ENCODE results near the gene LKAAEAR1.
"Not testable (repeated sequence)": the region's sequence is repeated elsewhere in the genome, so short reads cannot be mapped to it uniquely, and the experiment has no call there.

Gene LKAAEAR1

DNA sequence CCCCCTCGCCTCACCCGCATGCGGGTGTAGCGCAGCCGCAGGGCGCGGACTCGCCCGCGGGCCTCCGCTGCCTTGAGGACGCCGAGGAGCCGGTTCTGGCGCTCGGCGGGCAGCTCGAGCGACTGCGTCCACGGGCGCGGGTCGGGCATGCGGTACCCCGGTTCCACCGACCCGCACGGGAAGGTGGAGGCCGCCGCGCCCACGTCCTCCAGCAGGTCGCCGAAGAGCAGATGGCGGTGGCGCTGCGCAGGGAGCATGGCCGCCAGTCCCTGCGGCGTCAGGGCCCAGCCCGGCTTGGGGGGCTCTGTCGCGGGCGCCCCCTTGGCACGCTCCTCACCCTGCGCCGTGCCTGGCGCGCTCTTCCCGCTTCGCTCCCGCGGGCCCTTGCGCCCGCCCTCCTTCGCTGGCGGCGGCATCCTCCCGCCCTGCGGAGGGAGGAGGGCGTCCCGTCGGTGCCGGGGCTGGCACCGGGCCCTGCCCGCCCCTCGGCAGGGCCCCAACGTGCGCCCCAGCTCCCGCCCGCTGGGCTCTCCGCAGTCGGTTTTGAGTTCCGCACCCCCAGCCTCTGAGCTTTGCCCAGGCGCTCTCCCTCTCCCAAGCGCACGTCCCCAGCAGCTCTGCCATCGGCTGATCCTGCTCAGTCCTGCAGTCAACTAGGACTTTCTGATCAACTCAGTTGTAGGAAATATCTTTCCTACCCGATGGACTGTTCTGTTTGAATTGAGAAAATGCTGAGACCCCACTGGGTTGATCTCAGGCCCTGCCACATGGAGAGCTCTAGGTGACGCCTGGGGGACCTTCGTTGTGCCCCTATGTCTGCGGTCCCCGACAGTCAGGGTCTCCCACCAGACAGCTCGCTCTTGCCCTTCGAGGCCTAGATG, at the start of gene LKAAEAR1:
Gene LKAAEAR1, minus strand, starts transcription at position 595 of the 881 bp plus-strand sequence. Its CDS starts 179 bp downstream, at position 416.
- no peak for DNase-seq (ENCODE audit: low read depth)

- no peak for DNase-seq (ENCODE audit: low read depth)
Measured at GRCh38 chr20:64131406-64131805, 47.2 kb upstream of the LKAAEAR1 start.

DNA sequence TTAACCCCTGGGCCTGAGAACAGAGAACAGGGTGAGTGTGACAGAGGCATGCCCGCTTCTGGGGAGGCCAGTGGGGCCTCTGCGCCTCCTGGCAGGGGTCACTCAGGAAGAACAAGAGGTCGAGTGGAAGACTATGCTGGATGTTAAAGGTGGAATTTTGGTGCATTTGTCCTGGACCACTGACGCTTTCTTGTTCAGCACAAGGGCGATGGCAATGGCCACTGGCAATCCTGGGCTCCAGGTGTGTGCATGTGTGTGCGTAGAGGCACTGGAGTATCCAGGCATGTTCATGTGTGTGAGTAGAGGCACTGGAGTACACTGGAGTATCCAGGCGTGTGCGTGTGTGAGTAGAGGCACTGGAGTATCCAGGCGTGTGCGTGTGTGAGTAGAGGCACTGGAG, 46.7 kb upstream of the LKAAEAR1 start:
- no peak for DNase-seq (ENCODE audit: low read depth)

- no peak for DNase-seq (ENCODE audit: low read depth)
Measured at GRCh38 chr20:64130271-64130670, 46.1 kb upstream of the LKAAEAR1 start.

DNA sequence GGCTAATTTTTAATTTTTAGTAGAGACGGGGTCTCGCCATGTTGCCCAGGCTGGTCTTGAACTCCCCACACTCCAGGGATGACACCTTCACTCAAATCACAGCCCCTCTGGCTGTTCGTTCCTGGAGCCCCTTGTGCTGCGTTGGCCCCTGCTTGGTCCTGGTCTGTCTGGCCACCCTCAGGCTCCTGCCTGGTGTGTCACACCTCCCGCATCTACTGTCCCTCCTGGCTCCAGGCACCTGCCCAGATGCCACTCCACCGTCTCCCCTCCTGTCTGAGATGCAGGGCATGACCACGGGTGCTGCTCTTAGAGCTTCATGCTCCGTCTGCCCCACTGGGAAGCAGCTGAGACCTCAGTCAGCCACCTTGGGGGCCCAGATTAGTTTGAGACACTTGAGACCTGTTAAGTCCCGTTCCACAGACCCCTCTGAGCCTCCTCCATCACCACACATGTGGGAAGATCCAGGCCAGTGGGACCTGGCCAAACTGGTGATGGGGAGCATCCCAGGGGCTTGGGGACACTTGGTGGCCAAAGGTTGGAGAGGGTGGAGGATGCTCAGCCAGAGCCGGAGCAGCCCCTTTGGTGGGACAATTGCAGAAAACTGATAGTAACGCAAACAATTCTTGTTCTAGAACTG, 45.1 kb upstream of the LKAAEAR1 start:
- DNase-seq (ENCODE audit: low read depth): no peak

GRCh38 chr20:64123517-64123916, 39.3 kb upstream of the LKAAEAR1 start:
- DNase-seq (ENCODE audit: low read depth): not testable (repeated sequence)

GRCh38 chr20:64122927-64123326, 38.7 kb upstream of the LKAAEAR1 start:
- DNase-seq (ENCODE audit: low read depth): not testable (repeated sequence)

DNA sequence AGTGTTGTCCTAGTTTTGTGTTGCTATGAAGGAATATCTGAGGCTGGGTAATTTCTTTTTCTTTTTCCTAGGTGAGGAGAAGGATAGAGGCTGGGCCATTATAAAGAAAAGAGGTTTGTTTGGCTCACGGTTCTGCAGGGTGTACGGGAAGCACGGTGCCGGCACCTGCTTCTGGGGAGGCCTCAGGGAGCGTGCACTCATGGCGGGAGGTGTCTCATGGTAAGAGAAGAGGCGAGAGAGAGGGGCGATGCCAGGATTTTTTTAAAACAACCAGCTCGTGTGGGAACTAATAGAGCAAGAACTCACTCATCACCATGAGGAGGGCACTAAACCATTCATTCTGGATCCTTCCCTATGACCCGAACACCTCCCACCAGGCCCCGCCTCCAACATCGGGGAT, 37.4 kb upstream of the LKAAEAR1 start:
- DNase-seq (ENCODE audit: low read depth): no peak

DNA sequence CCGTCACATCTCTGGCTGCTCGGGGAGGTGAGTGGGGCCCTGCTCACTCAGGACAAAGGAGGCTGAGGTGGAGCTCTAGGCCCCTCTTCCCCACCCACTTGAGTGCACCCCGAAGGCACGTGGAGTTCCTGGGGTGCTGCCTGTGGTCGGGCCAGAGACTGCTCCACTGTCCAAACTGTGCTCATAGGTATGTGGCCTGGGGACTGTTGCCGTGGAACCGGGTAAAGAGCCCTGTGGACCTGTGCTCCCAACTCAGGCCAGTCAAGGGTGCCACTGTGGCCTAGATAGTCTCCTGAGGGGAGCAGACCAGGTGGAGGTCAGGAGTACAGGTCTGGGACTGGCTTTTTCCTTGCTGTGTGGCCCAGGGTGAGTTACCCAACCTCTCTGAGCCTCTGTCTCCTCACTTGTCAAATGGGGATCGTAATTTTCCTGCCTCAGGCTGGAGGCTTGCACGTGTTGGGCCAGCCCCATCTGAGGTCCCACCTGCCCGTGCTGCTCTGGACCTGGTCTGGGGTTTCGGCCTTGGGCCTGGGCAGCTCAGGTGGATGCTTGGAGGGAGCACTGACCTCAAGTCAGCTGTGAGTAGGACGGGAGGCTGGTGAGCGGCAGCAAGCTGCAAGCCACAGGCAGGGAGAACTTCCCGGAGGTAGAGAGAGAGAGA, 35.6 kb upstream of the LKAAEAR1 start:
- no peak for DNase-seq (ENCODE audit: low read depth)

GRCh38 chr20:64119301-64119680, 35.1 kb upstream of the LKAAEAR1 start:
- DNase-seq (ENCODE audit: low read depth): no peak

- not testable (repeated sequence) for DNase-seq (ENCODE audit: low read depth)
Measured at GRCh38 chr20:64117432-64117777, 33.2 kb upstream of the LKAAEAR1 start.

- DNase-seq (ENCODE audit: low read depth): no peak
Measured at GRCh38 chr20:64116541-64117431, 32.6 kb upstream of the LKAAEAR1 start.

GRCh38 chr20:64116016-64116415, 31.8 kb upstream of the LKAAEAR1 start:
- DNase-seq (ENCODE audit: low read depth): no peak

DNA sequence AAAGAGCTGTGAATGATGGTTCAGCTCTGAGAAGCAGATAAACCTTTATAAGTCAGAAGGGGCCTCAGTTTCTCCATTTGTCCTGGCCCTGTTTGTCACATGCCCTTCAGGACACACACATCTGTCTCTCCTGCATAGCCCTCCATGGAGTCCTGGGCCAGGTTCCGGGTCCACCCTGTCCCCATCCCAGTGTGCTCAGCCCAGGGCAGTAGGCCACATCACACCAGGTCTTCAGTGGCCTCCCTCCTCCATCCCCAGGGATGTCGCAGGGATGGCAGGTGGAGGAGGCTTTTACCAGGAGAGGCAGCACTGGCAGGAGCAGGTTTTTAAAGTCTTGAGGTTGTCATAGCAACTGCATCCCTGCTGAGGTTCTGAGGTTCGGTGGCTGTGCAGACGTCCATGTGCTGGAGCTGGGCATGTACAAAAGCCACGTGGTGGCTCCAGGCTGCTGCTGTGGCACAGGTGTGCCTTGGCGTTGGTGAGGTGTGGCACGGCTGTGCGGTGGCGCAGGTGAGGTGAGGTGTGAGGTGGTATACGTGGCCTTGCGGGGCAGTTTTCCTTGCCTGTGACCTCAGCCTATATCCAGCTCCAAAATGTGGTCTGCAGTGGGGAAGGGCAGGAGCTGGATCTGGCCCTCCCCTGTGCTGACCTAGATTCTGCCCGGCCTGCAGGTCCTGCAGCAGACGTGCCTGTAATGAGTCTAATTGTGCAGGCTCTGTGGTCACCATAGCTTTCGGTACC, 31.1 kb upstream of the LKAAEAR1 start:
- DNase-seq (ENCODE audit: low read depth): no peak

GRCh38 chr20:64114356-64114971, 30.3 kb upstream of the LKAAEAR1 start:
- no peak for DNase-seq (ENCODE audit: low read depth)

DNA sequence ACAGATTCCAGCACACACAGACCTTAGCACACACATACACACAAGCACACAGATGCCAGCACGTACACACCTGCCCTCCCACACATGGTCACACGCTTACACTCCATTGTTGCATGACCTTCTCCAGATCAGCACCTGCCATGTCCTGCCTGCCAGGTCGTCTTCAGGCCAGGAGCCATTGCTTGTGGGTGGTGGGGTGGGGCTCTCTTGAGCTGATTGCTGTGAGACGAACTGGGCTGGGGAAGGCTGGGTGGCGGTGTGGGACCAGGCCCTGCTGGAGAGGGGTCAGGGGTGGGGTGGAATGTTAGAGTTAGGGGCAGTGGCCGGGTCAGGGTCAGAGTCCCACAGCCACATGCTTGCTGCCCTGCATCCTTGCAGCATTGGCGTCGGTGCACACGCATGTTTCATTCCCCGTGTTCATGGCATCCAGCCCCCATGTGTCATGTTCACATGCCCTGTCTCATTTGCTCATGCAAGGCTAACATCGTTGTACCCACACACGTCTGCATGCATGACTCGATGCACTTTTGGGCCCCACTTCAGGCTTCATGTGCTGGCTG, 29.7 kb upstream of the LKAAEAR1 start:
- DNase-seq (ENCODE audit: low read depth): no peak

DNA sequence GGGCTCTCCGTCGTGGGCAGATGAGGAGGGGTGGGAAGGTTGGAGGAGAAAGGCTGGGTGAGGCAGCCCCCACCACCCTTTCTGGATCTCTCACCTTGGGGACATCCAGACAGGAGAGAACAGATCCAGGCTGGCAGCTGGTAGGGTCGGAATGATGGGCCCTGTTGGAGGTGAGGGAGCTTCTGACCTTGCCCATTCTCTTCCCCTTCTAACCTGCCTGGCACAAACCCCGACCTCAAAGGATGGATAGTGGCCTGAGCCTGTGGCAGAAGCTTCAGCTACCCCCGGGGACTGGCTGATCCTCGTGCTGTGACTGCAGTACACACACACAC, 29.2 kb upstream of the LKAAEAR1 start:
- no peak for DNase-seq (ENCODE audit: low read depth)

DNA sequence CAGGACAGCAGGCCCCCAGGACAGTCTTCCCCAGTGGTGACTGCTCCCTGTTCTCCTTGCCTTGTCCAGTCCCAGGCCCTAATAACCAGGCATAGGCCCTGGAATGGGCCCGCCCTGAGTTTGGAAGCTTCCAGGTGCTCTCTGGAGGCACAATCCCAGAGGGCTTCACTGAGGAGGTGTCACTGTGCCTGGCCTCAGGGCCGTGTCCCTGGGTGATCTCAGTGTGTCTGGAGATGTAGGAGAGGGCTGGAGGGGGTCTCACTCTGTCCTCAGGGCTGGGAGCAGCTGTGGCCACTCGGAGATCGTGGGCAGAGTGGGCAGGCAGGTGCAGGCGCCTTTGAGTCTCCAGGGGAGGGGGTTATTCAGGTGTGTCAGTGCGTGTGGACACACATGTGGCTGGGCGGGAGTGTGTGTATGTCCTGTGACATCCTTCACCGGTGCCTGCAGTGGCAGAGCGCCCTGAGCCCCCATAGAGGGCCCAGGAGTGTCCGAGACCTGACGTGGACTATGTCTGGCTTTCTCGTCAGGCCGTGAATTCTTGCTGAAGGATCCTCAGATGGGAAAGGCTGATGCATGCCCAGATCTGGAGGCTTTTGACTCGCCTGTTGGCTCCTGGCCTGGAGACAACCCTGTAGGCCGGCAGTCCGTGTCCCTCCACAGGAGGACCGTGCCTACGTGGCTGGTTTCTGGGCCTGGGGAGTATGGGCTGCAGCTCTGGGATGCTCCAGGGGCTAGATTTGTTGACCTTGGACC, 28.7 kb upstream of the LKAAEAR1 start:
- no peak for DNase-seq (ENCODE audit: low read depth)

- no peak for DNase-seq (ENCODE audit: low read depth)
Measured at GRCh38 chr20:64111841-64112641, 27.8 kb upstream of the LKAAEAR1 start.

Data from fibroblast of the conjunctiva (primary cell).